Lower leg skin (tissue), 3 donors: ENCODE measurements around the gene METTL24.

ENCODE experiments used
- POLR2A ChIP-seq, 2 donors: fragments of 450-650 bp; IDR thresholded peaks; one replicate each; pipeline ENCODE4 v1.6.1; 2016 to 2017; ENCODE audit warnings: antibody characterized with exemption in 2 of 2, mild to moderate bottlenecking in 1 of 2, moderate library complexity in 1 of 2
- TF ChIP-seq, protein P1 (sequence below), 3 donors: fragments of 450-650 bp; IDR thresholded peaks; one replicate each; pipeline ENCODE4 v1.5.1; 2016; ENCODE audit warnings: antibody characterized with exemption in 3 of 3, mild to moderate bottlenecking in 3 of 3, moderate library complexity in 2 of 3

DNA sequence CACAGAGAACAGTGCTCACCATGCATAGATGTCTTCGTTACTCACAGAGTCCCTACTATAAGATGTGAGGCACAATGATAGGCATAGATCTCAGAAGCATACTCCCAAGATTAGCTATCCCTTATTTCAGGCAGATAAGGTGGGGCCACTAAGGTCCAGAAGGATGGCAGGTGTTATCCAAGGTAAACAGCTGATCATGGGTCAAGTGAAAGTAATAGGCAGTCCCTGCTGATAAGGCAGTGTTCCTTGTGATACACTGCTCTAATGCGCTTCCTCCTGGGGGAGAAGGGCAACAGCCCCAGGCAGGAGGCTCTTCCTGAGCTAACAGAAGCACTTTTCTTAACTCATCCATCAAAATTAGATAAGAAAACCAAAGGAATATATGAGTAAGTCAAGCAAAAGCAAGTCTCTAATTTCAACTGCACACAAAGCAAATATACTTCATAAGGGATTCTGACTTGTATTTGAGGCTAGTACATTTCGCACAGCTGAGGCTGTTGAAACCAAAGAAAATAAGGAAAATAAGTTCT is 42.2 kb downstream of the METTL24 start:
- TF ChIP-seq, protein P1, sequence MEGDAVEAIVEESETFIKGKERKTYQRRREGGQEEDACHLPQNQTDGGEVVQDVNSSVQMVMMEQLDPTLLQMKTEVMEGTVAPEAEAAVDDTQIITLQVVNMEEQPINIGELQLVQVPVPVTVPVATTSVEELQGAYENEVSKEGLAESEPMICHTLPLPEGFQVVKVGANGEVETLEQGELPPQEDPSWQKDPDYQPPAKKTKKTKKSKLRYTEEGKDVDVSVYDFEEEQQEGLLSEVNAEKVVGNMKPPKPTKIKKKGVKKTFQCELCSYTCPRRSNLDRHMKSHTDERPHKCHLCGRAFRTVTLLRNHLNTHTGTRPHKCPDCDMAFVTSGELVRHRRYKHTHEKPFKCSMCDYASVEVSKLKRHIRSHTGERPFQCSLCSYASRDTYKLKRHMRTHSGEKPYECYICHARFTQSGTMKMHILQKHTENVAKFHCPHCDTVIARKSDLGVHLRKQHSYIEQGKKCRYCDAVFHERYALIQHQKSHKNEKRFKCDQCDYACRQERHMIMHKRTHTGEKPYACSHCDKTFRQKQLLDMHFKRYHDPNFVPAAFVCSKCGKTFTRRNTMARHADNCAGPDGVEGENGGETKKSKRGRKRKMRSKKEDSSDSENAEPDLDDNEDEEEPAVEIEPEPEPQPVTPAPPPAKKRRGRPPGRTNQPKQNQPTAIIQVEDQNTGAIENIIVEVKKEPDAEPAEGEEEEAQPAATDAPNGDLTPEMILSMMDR (IDR thresholded peaks at IDR 0.05) = no peak
- TF ChIP-seq POLR2A (IDR thresholded peaks at IDR 0.05) = no peak
